Measurements from ENCODE around the gene PPRC1.
"Not testable (repeated sequence)": the region's sequence is repeated elsewhere in the genome, so short reads cannot be mapped to it uniquely, and the experiment has no call there.

PPRC1 gene

GRCh38 chr10:102147561-102147960, 14.7 kb downstream of the PPRC1 start:
- no peak for DNase-seq

- DNase-seq = no peak
Observed at GRCh38 chr10:102148275-102148674, 15.4 kb downstream of the PPRC1 start.

GRCh38 chr10:102150970-102151773, 18.3 kb downstream of the PPRC1 start:
- DNase-seq = no peak

- peak; percentile 96 to 99 (median 99) for DNase-seq
Observed at GRCh38 chr10:102151774-102152544, 19.1 kb downstream of the PPRC1 start, which contains the start of gene NOLC1. Gene NOLC1 (plus strand): TSS chr10:102152389. CDS start chr10:102152411, 22 bp downstream.

- DNase-seq = peak in 2 of 4 experiments; percentile 29 to 58
Observed at GRCh38 chr10:102152545-102152890, 19.7 kb downstream of the PPRC1 start.

- DNase-seq = no peak
Observed at GRCh38 chr10:102153093-102153620, 20.3 kb downstream of the PPRC1 start.

- DNase-seq = no peak
Observed at GRCh38 chr10:102154466-102155116, 21.8 kb downstream of the PPRC1 start.

GRCh38 chr10:102157224-102157623, 24.4 kb downstream of the PPRC1 start:
- no peak for DNase-seq

GRCh38 chr10:102159051-102159597, 26.3 kb downstream of the PPRC1 start:
- DNase-seq = no peak

- no peak for DNase-seq
Observed at GRCh38 chr10:102159831-102160230, 27.0 kb downstream of the PPRC1 start.

- DNase-seq = no peak
Observed at GRCh38 chr10:102163342-102163989, 30.6 kb downstream of the PPRC1 start.

GRCh38 chr10:102167861-102168260, 35.0 kb downstream of the PPRC1 start:
- no peak for DNase-seq

- DNase-seq = no peak
Observed at GRCh38 chr10:102170602-102171001, 37.8 kb downstream of the PPRC1 start.

GRCh38 chr10:102172288-102172687, 39.4 kb downstream of the PPRC1 start:
- no peak for DNase-seq

- no peak for DNase-seq
Observed at GRCh38 chr10:102175415-102175814, 42.6 kb downstream of the PPRC1 start.

- DNase-seq = no peak
Observed at GRCh38 chr10:102184606-102185005, 51.8 kb downstream of the PPRC1 start.

- DNase-seq = no peak
Observed at GRCh38 chr10:102185272-102185671, 52.4 kb downstream of the PPRC1 start.

- no peak for DNase-seq
Observed at GRCh38 chr10:102185811-102186527, 53.1 kb downstream of the PPRC1 start.

GRCh38 chr10:102188298-102188940, 55.6 kb downstream of the PPRC1 start:
- no peak for DNase-seq

GRCh38 chr10:102188941-102189898, 56.4 kb downstream of the PPRC1 start:
- not testable (repeated sequence) for DNase-seq

Measured in activated naive CD4-positive, alpha-beta T cell (primary cell).